ENCODE results near the gene RNF5.

- TF ChIP-seq HDGF (IDR thresholded peaks at IDR 0.05; ENCODE audit: borderline replicate concordance) (no peak), SP1 (IDR thresholded peaks at IDR 0.05) (no peak), FOXA1 (IDR thresholded peaks at IDR 0.05) (no peak), BHLHE40 (IDR thresholded peaks at IDR 0.05; ENCODE audit: borderline replicate concordance) (no peak), FOXK2 (IDR thresholded peaks at IDR 0.05) (no peak), ZNF384 (IDR thresholded peaks at IDR 0.05) (no peak)
Observed at GRCh38 chr6:32128751-32129296, 49.4 kb upstream of the RNF5 start.

Measured in HEK293T (cell line).